ENCODE data around the gene PXMP2.

Gene PXMP2

DNA sequence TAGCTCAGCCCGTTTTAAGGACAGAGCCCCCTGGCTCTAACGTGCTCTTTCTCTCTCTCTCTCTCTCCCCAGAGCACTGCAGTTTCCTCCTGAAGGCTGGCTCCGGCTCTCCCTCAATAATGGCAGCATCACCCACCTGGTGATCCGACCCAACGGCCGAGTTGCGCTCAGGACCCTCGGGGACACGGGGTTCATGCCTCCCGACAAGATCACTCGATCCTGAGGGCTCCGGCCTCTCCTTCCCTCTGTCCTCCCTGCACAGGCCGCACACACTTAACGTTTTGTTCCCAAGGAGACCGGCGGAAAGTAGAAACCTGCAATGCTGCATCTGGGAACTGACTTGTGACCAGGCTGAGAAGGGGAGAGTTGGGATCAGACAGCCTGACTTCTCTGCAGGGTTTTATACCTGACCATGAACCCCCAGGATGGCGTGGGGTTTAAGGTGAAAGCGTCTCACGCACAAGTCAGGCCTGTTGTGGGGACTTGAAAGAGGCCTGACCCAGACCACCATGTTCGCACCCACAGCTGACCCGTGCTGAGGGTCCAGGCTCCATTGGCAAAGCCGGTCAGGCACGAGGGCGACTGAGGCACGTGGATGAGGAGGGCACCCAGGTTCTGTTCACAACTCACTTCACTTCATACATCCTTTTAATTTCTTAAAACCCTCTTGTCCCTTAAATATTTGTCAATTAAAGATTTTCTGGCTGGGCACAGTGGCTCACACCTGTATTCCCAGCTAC is 33.4 kb downstream of the PXMP2 start:
- in situ Hi-C loops (cut with MboI; ENCODE audit: low sequenced_read_pairs), result no loop called here

GRCh38 chr12:132723015-132723763 is 35.8 kb downstream of the PXMP2 start:
- in situ Hi-C loops (cut with MboI; ENCODE audit: low sequenced_read_pairs), result no loop called here

DNA sequence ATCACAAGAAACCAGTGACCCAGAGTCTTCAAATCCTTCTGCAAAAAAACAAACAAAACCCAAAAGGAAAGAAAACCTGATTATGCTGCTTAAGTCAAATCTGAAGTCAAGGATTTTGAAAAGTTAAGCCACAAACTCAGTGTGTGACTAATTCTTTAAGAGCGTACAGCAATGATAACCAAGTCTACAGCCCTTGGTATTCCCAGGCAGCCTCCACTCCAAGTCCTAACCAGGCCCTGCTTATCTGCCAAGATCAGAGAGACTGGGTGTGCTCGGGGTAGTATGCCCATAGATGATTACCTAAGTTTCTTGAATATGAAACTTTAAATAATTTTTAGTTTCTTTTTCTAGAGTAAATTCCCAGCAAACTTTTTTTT is 36.4 kb downstream of the PXMP2 start:
- in situ Hi-C loops (cut with MboI; ENCODE audit: low sequenced_read_pairs), result no loop called here

GRCh38 chr12:132724506-132725241 is 37.3 kb downstream of the PXMP2 start:
- in situ Hi-C loops (cut with MboI; ENCODE audit: low sequenced_read_pairs), result no loop called here

- in situ Hi-C loops (cut with MboI; ENCODE audit: low sequenced_read_pairs), result no loop called here
Measured at GRCh38 chr12:132726386-132726785, 39.0 kb downstream of the PXMP2 start.

DNA sequence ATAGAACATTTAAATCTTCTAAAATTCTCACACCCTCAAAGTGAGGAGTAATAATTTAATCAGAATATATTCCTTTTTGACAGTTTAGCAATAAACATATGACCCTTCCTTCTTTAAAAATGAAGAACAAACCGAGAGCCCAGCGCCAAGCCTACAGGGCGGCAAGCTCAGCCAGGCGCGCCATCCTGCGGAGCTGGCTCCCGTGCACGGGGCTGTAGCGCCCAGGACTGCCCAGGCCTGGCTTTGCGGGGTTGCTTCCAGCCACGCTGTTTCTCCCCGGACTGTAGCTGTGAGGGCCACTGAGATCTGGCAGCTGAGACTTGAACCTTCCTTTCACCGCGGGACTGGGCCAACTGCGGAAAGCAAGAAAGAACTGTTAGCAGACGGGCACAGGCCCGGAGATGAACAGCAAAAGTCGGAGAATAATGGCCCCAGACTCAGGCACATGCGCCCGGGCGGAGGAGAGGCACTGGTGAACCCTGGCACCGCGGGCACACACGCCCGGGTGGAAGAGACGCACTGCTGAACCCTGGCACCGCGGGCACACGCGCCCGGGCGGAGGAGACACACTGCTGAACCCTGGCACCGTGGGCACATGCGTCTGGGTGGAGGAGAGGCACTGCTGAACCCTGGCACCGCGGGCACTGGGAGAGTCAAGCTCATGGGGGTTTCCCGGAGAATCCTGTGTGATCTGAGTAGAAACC is 39.9 kb downstream of the PXMP2 start:
- in situ Hi-C loops (cut with MboI; ENCODE audit: low sequenced_read_pairs), result no loop called here

DNA sequence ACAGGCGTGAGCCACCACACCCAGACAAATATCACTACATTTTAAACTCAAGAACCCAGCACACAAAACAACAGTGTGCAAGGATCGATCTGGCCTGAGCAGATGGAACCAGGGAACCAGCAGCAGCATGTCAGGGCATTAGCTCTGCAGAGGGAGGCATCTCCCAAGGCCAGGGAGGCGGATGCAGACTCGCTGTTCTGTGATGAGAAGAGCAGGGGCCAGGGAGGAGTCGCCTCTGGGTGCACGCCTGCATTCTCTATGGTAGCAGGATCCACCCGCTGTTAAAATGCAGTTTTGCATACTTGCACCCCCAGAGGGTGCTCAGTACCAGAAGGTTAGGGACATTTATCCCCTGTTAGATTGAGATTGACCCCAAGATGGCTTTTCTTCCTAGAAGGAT is 41.1 kb downstream of the PXMP2 start:
- in situ Hi-C loops (cut with MboI; ENCODE audit: low sequenced_read_pairs), result no loop called here

GRCh38 chr12:132729541-132730320 is 42.3 kb downstream of the PXMP2 start:
- in situ Hi-C loops (cut with MboI; ENCODE audit: low sequenced_read_pairs), result no loop called here

- in situ Hi-C loops (cut with MboI; ENCODE audit: low sequenced_read_pairs), result no loop called here
Measured at GRCh38 chr12:132730353-132730752, 43.0 kb downstream of the PXMP2 start.

DNA sequence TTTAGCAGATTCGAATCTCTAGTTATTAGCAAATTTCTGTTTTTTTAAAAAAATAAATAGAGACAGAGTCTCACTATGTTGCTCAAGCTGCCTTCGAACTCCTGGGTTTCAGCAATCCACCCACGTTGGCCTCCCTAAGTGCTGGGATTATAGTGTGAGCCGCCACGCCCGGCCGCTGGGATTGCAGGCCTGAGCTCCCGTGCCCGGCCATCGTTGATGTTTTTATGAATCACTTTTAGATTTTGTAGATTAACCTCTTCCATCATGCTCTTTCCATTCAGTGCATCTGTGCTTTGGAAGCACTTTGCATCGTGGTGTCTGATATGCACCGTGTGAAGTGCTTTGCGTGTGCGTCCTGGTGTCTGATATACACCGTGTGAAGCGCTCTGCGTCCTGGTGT is 44.2 kb downstream of the PXMP2 start:
- in situ Hi-C loops (cut with MboI; ENCODE audit: low sequenced_read_pairs), result no loop called here

- in situ Hi-C loops (cut with MboI; ENCODE audit: low sequenced_read_pairs), result no loop called here
Measured at GRCh38 chr12:132734206-132734605, 46.8 kb downstream of the PXMP2 start.

DNA sequence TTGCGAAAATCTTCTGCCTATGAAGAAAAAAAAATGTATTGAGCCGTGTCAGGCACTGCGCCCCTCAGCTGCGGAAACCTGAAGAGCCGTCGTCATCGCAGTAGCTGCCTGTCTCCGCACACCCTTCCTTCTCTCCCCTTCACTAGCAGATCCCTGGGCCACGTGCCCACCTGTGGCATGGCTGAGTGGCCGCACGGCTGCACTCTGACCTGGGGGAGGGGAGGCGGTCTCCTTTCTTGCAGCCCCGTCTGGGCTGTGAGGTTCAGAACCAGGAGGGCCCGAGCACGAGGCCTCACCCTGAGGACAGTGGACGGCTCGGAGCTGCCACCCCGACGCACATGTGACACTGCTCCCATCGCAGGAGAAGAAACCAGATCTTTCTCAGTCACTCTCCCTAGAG is 48.1 kb downstream of the PXMP2 start:
- in situ Hi-C loops (cut with MboI; ENCODE audit: low sequenced_read_pairs), result no loop called here

DNA sequence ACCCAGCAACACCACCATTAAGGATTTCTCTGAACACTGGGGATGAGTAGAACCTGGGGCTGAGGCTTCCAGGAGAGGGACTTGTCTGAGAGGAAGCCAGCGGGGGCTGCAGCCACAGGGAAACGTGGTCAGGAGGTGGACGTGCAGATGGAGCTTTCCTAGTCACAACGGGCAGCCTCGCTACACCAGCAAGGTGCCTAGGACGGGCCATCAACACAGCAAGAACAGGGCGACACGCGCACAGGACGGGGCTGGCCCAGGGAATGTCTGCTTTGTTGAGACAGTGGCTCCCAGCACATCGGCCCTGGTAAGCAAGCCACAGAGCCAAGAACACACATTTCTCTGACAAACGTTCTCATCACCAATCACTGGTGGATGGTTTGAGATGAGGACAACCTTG is 49.0 kb downstream of the PXMP2 start:
- in situ Hi-C loops (cut with MboI; ENCODE audit: low sequenced_read_pairs), result no loop called here

GRCh38 chr12:132736913-132737312 is 49.5 kb downstream of the PXMP2 start:
- in situ Hi-C loops (cut with MboI; ENCODE audit: low sequenced_read_pairs), result no loop called here

DNA sequence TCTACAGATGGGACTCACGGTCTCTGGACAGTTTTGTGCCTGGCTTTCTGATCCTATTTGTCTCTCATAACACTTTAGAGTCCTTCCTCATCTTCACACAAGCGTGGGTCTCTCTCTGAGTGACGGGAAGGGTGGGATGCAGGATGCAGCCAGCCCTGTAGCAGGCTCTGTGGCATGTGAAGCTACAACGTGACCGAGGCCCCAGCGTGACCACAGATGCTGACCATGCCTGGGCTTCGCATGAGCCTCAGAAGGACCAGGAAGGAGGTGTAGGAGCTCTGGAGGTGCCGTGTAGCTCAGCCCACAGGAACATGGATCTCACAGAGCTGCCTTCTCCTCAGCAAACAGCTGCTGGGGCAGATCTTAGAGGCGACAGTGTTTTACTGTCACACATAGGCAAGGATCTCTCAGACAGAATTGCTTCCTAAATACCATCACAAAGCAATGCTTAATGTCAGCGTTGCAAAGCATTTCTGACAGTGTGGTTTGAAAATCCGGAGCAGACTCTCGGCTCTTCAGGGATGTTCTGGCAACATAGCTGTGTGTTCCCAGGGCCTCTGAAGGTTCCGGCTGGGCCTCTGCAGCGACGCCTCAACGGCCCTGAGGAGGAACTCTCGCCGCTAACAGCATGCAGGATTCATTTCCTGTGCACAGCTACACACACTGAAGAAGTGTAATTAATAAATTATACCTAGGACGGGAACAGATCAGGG is 52.4 kb downstream of the PXMP2 start:
- in situ Hi-C loops (cut with MboI; ENCODE audit: low sequenced_read_pairs), result no loop called here

DNA sequence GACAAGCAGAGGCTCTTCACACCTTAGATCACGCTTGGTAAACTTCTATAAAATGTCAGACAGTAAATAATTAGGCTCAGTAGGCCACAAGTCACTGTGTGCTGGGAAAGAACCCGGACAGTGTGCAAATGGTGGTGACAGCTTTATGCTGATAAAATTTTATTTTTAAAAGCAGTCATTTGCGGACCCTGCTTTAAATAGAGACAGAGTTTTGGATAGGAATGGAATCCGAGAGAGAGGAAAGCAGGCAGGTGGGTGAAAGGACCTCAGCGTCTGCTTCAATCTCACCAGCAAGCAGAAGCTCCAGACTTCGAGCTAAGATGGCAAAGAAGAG is 52.9 kb downstream of the PXMP2 start:
- in situ Hi-C loops (cut with MboI; ENCODE audit: low sequenced_read_pairs), result no loop called here

- in situ Hi-C loops (cut with MboI; ENCODE audit: low sequenced_read_pairs), result no loop called here
Measured at GRCh38 chr12:132740652-132741051, 53.3 kb downstream of the PXMP2 start.

GRCh38 chr12:132741620-132742019 is 54.2 kb downstream of the PXMP2 start:
- in situ Hi-C loops (cut with MboI; ENCODE audit: low sequenced_read_pairs), result no loop called here

DNA sequence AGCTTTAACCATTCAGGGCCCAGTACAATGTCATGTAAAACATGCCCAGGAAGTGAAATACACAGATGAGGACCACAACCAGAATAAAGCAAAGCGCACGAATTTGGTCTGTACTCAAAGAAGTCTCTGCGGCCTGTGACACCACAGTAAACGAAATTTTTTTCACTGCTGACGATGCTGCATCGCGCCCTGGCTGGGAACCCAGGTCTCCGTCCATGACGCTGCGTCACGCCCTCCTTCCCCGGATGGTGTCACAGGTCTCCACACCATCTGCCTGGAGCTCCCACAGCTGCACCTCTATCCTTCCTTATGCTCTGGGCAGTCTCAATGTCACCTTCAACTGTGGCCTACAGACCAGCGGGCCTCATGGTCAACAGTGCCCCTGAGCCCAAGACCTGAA is 56.4 kb downstream of the PXMP2 start:
- in situ Hi-C loops (cut with MboI; ENCODE audit: low sequenced_read_pairs), result no loop called here

GRCh38 chr12:132746613-132747012 is 59.2 kb downstream of the PXMP2 start:
- in situ Hi-C loops (cut with MboI; ENCODE audit: low sequenced_read_pairs), result no loop called here
